ENCODE data around the gene LSM5. TPM values are rescaled to one million over a fixed set of nuclear protein-coding genes. Genes with fewer than 3 reads are reported as not detected.

LSM5 gene
- total RNA-seq, 1 experiment from 2014 or later = 81.0 TPM

GRCh38 chr7:32461484-32461883 is 28.7 kb downstream of the LSM5 start:
- intact Hi-C loops (cut with micrococcal nuclease) = no loop called here
- ATAC-seq (no peak), DNase-seq (ENCODE audit: low read depth, low spot score) (no peak)
- H3K36me3 ChIP-seq (ENCODE audit: control insufficient read depth in 1 of 2, insufficient read depth in 2 of 2, low read length in 2 of 2) = no peaks in the 10 kb centered on the region
- H3K27me3 ChIP-seq (ENCODE audit: insufficient read depth, low read length) = no peaks in the 10 kb centered on the region
- H3K27ac ChIP-seq (ENCODE audit: low read depth, low read length) = no peak overlapping the region
- POLR2A ChIA-PET = no interaction called here
- H4K20me1 ChIP-seq (ENCODE audit: insufficient read depth) = no peaks in the 10 kb centered on the region
- RAD21 ChIA-PET (ENCODE audit: low non-redundant PET in 1 of 2, low total read pairs in 2 of 2, uncharacterized antibody in 2 of 2, unreplicated experiment in 2 of 2) = no interaction called here
- no peak overlapping the region for H3K4me2 ChIP-seq (ENCODE audit: low read length)
- H3K9me2 ChIP-seq (ENCODE audit: insufficient read depth) = no peaks in the 10 kb centered on the region
- H2AFZ ChIP-seq (ENCODE audit: low read depth, low read length, poor library complexity, severe bottlenecking) = no peak overlapping the region
- peaks cover 6% of the 10 kb centered on the region in 2 experiments; a peak in 3 of 4 replicates for H3K4me1 ChIP-seq (ENCODE audit: control insufficient read depth in 1 of 2, insufficient read depth in 2 of 2, low read length in 2 of 2)
- TF ChIP-seq SIN3A (IDR thresholded peaks at IDR 0.05; ENCODE audit: low read depth) (no peak), POLR2A (IDR thresholded peaks at IDR 0.05; ENCODE audit: borderline replicate concordance, extremely low read depth, insufficient read depth, insufficient read length) (no peak), ZNF274 (IDR thresholded peaks at IDR 0.05; ENCODE audit: low read depth, low read length) (no peak), MAX (IDR thresholded peaks at IDR 0.05) (no peak)
- CTCF ChIA-PET = no interaction called here
- H3K9me3 ChIP-seq (ENCODE audit: control insufficient read depth in 1 of 2, insufficient read depth in 1 of 2, low read depth in 1 of 2, low read length in 2 of 2) = no peaks in the 10 kb centered on the region
- no peak overlapping the region for H3K4me3 ChIP-seq (replicated peaks in 1 of 2; ENCODE audit: low read depth in 1 of 2, low read length in 2 of 2)
- no TSS peak for BruUV-seq (replicated peaks)
- H3K79me2 ChIP-seq (ENCODE audit: insufficient read depth, low read length) = no peaks in the 10 kb centered on the region
- no peak overlapping the region for H3K9ac ChIP-seq (ENCODE audit: low read length)

GRCh38 chr7:32459788-32460187 is 30.4 kb downstream of the LSM5 start:
- Histone ChIP-seq H3K4me2 (ENCODE audit: low read length) (no peak overlapping the region), H3K27me3 (ENCODE audit: insufficient read depth, low read length) (no peaks in the 10 kb centered on the region), H3K36me3 (ENCODE audit: control insufficient read depth in 1 of 2, insufficient read depth in 2 of 2, low read length in 2 of 2) (no peaks in the 10 kb centered on the region), H3K9me3 (ENCODE audit: control insufficient read depth in 1 of 2, insufficient read depth in 1 of 2, low read depth in 1 of 2, low read length in 2 of 2) (no peaks in the 10 kb centered on the region), H3K9me2 (ENCODE audit: insufficient read depth) (no peaks in the 10 kb centered on the region), H3K4me3 (replicated peaks in 1 of 2; ENCODE audit: low read depth in 1 of 2, low read length in 2 of 2) (no peak overlapping the region), H3K4me1 (ENCODE audit: control insufficient read depth in 1 of 2, insufficient read depth in 2 of 2, low read length in 2 of 2) (peaks cover 6% of the 10 kb centered on the region in 2 experiments; a peak in 3 of 4 replicates), H2AFZ (ENCODE audit: low read depth, low read length, poor library complexity, severe bottlenecking) (no peak overlapping the region), H3K79me2 (ENCODE audit: insufficient read depth, low read length) (no peaks in the 10 kb centered on the region), H3K27ac (ENCODE audit: low read depth, low read length) (no peak overlapping the region), H3K9ac (ENCODE audit: low read length) (no peak overlapping the region), H4K20me1 (ENCODE audit: insufficient read depth) (no peaks in the 10 kb centered on the region)
- ChIA-PET CTCF (no interaction called here), RAD21 (ENCODE audit: low non-redundant PET in 1 of 2, low total read pairs in 2 of 2, uncharacterized antibody in 2 of 2, unreplicated experiment in 2 of 2) (no interaction called here), POLR2A (no interaction called here)
- DNase-seq (ENCODE audit: low read depth, low spot score) = no peak
- intact Hi-C loops (cut with micrococcal nuclease) = no loop called here
- TF ChIP-seq ZFX (IDR thresholded peaks at IDR 0.05) (no peak), RAD21 (IDR thresholded peaks at IDR 0.05; ENCODE audit: low read depth) (no peak), FOSL1 (IDR thresholded peaks at IDR 0.05; ENCODE audit: low read depth) (no peak), POLR2AphosphoS5 (IDR thresholded peaks at IDR 0.05; ENCODE audit: low read depth, low read length) (no peak), ZNF274 (IDR thresholded peaks at IDR 0.05; ENCODE audit: low read depth, low read length) (no peak), CEBPB (IDR thresholded peaks at IDR 0.05; ENCODE audit: low read depth) (no peak)
- ATAC-seq = no peak
- no TSS peak for BruUV-seq (replicated peaks)

All from HCT116 (cell line).